NCI-H2171 (cell line): ENCODE results near the gene METAP1D.
"Not testable (repeated sequence)": the region's sequence is repeated elsewhere in the genome, so short reads cannot be mapped to it uniquely, and the experiment has no call there.

Source experiments
- DNase-seq: peaks from one replicate; lab custom pipeline; 2025; lab: John Stamatoyannopoulos, UW

METAP1D gene

GRCh38 chr2:171997031-171997430, 2.7 kb upstream of the METAP1D start:
- DNase-seq: not testable (repeated sequence)

DNA sequence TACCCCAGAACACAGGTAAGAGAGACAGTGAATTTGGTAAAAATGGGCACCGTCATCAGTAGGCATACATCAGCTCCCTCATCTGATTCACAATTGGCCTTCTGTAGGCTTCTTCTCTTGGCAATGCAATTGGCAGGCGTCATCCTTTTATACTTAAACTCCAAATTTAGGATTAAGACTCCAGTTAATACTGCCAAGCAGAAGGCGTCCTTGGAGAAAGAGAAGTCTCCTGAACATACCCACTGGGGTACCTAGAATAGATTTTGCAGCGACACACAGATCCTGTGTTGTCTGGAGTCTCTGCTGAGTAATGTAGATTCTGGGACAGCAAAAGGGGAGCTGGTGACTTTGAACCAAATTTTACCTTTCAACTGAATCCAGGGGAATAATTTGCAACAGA, 592 bp upstream of the METAP1D start:
- no peak for DNase-seq

- DNase-seq: no peak
These were observed 1.1 kb downstream of the METAP1D start for GRCh38 chr2:172000696-172001361.

DNA sequence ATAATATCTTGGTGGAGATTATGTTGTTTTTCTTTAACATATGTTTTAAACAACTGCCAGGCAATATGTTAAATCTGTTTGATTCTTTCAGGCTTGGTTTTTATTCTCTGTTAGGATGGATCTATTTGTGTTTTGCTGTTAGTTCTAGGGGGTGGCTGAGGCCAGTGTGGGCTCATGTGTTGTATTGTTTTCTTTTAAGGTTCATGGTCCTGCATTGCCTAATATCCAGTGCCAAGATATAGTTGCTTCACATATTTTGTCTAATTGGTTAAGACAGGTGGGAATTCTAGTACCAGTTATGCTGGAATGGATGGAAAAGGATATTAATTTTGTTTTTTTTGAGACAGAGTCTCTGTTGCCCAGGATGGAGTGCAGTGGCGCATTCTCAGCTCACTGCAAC, 7.6 kb downstream of the METAP1D start:
- DNase-seq: no peak

DNA sequence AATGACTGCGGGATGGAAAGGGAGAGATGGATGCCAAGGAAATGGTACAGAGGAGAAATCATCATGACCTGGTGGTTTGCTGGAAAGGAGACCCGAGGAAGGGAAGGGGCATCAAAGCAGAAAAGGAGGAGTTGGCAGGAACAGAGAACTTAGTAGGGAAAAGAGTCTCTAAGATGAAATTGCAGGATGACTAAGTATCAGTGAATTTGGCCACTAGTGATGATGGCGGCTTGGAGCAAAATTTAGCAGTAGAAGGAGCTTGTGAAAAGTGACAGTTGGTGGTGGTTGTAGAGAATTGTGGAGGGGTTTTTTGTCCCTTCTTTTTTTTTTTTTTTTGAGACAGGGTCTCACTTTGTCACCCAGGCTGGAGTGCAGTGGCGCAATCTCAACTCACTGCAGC, 10.1 kb downstream of the METAP1D start:
- DNase-seq: no peak

DNA sequence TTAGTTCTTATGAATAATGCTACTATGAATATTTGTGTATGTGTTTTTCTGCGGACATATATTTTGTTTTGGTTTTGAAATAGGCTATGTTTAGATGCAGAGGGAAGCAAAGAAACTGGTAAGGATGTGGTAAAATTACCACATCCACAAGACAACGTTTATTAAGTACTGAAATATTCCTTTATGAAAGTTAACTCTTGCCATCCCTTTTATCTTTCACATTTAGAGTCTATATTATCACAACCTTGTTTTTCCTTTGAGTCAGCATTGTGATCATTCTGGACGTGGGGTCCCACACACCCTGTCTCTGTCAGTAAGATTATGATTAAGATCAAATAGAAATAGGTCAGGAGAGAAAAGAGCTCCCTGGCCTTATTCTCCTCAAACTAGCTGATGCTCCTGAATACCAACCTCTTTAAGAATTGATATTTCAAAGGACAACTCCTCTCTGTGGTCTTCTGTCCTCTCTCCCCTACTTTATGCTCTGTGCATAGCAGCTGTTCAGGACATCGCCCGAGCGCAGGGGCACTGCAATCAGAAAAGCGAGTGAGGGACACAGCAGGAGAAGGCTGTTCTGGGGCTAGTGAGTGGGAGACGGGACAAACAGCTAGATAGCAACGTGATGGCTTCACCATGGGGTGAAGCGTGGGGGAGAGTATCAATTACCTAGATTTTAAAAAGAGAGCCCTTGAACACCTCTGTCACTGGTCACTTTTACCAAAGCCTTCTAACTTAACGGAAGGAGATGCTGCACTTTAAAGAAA, 12.2 kb downstream of the METAP1D start:
- DNase-seq: no peak

DNA sequence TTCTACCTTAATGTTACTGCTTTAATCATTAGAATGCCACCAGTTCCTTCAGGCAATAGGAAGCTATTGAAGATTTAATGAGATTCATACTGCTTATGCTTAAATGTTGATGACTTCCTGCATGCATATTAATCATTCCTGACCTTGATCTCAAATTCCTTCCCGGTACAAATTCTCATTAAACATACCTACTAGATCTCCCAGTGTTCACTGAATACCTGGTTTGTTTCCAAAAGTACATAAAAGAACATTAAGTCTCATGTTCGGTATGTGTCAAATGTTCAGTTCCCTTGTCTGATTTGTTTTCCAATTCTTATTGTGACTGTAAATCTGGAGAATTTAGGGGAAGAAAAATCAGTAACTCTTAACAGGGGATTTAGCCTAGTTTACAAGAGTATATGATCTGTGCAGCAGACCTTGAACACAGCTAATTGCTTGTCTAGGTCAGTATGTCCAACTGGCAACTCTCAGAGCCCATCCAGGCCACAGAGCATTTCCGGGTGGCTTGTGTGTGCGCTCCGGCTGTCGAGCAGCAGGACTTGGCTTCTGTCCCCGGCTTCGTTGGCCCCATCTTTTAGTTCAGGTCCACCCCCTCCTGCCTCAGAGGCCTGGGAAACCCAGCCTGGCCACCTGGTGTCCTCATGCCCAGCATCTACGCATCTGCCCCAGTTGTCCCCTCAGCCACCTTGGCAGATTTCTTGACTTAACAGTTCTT, 13.1 kb downstream of the METAP1D start:
- DNase-seq: no peak

DNA sequence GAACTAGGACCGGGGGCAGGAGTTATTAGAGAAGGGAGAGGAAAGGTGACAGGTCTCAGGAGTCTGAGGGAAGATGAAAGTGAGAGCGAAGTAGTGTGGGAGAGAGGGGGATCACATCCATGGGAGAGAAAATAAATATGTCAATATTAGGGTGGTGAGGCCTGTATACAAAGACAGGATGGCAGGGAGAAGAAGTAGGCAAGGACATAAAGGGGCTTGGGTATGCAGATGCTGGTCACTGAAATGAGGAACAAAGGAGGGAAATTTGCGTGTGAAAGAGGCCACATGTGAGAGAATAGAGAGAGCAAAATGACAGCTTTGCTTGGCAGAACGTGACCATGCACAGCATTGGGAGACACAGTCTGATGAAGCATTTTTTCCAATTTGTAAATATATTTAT, 13.6 kb downstream of the METAP1D start:
- DNase-seq: no peak

DNA sequence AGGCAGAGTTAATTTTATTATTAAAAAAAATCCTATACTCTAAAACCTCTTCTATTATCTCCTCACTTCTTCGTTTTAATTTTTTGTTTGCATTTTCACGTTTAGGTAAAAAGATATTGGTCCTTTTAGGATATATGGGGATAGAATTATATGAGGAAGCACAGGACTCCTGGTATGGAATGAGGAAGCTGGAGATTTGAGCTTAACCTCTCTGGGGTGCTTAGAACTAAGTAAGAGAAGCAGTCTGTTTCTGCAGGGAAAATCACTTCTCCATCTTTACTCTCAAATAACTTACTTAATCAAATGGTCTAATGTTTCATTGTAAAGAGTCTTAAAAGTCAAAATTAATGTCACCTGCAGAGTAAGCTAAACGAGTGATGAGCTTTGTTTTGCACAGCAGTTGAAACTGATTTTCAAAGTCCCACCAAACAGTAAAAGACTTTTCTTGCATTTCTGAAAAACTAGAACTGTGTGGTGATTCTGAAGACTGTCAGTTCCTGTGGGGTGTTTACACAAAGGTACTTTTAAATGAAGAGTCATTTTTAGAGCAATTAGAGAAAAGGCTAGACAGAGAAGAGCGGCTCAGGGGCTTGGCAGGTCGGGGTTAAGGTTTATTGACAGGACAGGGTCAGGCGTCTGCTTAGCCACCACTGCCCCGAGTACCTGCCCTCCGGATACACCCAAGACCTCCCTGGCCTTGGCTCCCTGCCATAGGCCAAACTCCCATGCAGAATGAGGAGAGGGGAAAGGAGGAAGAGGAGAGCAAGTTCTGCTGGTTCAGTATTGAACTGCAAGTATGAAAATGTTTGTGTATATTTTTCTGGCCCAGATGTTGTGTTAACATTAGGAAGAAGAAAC, 21.6 kb downstream of the METAP1D start:
- no peak for DNase-seq

DNA sequence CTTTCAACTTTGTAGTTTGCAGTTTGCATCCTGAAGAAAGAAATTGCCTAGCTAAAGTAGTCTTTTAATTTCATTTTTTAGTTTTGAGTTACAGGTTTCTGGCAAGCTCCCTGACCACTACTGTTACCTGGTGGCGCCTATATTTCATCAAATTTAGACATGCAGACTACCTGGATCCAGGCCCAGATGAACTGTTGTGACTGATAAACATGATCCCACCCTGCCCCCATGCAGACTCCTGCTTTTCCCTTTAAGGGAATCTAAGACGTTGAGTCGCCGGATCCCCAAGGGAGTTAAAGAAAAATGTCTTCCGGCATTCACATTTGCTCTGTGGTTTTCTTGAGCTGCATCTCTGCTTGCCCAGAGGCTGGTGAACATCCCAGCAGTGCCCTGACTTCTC, 22.2 kb downstream of the METAP1D start:
- DNase-seq: peak; percentile 75

DNA sequence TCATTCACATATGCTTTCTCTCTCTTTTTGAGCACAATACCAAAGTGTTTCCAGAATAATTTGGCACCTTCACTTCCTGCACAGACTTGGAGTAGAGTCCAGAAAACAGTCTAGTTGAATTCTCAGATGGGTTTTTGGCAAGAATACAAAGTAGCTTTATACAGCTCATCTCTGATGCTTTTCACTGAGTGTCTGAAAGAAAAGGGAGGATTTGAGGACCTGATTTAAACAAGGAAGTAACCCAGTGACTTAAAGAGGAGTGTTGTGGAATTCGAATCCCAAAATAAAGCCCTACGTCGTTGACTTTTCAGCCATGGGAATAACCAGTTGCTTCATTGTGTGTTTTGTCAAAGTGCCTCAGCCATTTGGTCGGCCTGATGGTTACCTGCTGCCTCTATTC, 31.8 kb downstream of the METAP1D start:
- no peak for DNase-seq

DNA sequence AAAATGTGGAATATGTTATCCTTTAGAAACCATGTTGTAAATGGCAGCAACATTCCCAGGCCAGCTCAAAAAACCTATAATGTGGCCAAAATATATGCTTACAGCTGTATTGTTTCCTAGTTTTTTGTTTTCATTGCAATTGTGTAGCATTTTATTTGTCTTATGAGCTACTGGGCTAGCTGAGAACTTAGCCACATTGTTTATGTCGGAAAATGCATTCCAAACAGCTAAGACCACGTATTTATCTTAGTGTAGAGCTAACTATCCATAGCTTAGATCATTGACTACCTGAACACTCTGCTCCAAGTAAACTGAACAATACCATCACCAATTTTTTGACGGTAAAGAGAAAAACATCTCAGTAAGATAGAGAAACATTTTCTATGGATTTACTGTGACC, 38.4 kb downstream of the METAP1D start:
- DNase-seq: no peak

GRCh38 chr2:172038604-172039003, 38.9 kb downstream of the METAP1D start:
- DNase-seq: no peak

GRCh38 chr2:172039011-172039704, 39.4 kb downstream of the METAP1D start:
- DNase-seq: no peak

DNA sequence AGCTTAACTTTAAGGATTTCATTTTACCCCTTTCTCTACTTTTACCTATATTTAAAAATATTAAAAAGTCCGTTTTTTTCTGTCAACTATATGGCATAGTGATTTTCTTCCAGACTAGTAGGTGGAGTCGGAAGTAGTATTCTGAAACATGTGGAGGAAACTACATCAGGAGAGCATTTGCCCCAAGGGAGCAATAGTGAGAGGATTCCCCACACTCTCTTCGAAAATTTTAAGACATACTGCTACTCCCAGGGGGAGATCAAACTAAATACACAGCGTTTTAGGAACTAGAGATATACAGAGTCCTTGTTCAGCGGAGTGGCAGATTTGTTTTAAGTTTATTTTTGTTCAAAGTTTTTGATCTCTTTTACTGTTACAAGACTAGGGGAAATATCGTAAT, 40.6 kb downstream of the METAP1D start:
- DNase-seq: no peak

DNA sequence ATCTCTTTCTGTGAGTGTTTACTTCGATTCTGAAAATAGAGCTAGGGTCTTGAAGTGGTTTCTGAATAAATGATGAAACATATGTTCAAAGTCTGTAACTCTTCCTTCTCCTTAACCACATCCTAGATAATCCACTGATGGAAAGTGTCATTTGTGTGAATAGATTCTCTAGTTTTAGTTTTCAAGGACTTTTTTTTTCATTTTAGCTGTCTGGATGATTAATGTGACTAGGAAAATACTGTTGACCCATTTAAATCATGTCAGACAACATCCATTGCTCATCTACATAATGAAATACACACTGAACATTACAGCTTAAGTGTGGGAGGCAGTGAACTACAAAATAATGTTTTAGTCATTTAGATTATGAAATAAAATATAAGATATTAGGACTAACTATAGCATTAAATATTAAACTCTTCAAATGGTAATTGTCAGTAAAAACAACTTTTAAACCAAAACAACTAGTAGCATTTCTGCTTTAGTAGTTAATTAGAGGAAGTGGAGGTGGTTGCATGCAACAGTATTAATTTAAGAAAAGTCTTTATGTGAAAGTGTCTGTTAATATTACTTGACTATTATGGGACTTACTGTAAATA, 46.4 kb downstream of the METAP1D start:
- DNase-seq: no peak

GRCh38 chr2:172046866-172047565, 47.3 kb downstream of the METAP1D start:
- DNase-seq: no peak

- no peak for DNase-seq
These were observed 48.1 kb downstream of the METAP1D start for GRCh38 chr2:172047566-172048507.
